Neural cell (in vitro differentiated cells): ENCODE measurements around the gene TMEM255B. TPM values are rescaled to one million over a fixed set of nuclear protein-coding genes. Genes with fewer than 3 reads are reported as not detected.

Experiments
- H2AFZ ChIP-seq: fragments of 200-600, 300-800 bp; sonication (generic), shearing (Covaris generic); 2 replicates; pipeline ENCODE4 v1.6.0; 2014; ENCODE audit warnings: low read depth, mild to moderate bottlenecking, antibody characterized with exemption, low read length, moderate library complexity
- H3F3A ChIP-seq: fragments of 200-600 bp; shearing (Covaris generic); 2 replicates; pipeline ENCODE4 v1.6.1; 2016; ENCODE audit warnings: mild to moderate bottlenecking, moderate library complexity, mixed read lengths, antibody characterized with exemption, low read length; ENCODE audit not compliant: insufficient read depth, poor library complexity, severe bottlenecking
- H3K27ac ChIP-seq: fragments of 200-600, 300-800 bp; sonication (generic), shearing (Covaris generic); 2 replicates; pipeline ENCODE4 v1.5.1; 2014; ENCODE audit warnings: mild to moderate bottlenecking, low read length, moderate library complexity
- H3K27me3 ChIP-seq: fragments of 300-800, 200-600 bp; sonication (generic), shearing (Covaris generic); 2 replicates; pipeline ENCODE4 v1.6.0; 2014; ENCODE audit warnings: mild to moderate bottlenecking, low read depth, low read length, moderate library complexity; ENCODE audit not compliant: insufficient read depth
- H3K36me3 ChIP-seq: fragments of 300-800, 200-600 bp; sonication (generic), shearing (Covaris generic); 2 replicates; pipeline ENCODE4 v1.5.1; 2014; ENCODE audit warnings: mild to moderate bottlenecking, antibody characterized with exemption, low read length, moderate library complexity; ENCODE audit not compliant: insufficient read depth
- H3K4me2 ChIP-seq: fragments of 300-800, 200-600 bp; sonication (generic), shearing (Covaris generic); 2 replicates; pipeline ENCODE4 v1.6.0; 2014; ENCODE audit warnings: mild to moderate bottlenecking, low read length
- H3K4me3 ChIP-seq: fragments of 300-800, 200-600 bp; sonication (generic), shearing (Covaris generic); 2 replicates; pipeline ENCODE4 v1.5.1; 2014; ENCODE audit warnings: mild to moderate bottlenecking, low read length, moderate library complexity
- H3K79me2 ChIP-seq: fragments of 200-600 bp; shearing (Covaris generic); replicated peaks from 2 replicates; pipeline ENCODE4 v1.6.0; 2014; ENCODE audit warnings: mild to moderate bottlenecking, low read length, moderate library complexity; ENCODE audit not compliant: insufficient read depth
- H3K9ac ChIP-seq: fragments of 300-800, 200-600 bp; sonication (generic), shearing (Covaris generic); 2 replicates; pipeline ENCODE4 v1.6.1; 2016; ENCODE audit warnings: mild to moderate bottlenecking, low read length, mixed read lengths
- H3K9me2 ChIP-seq: fragments of 200-600 bp; shearing (Covaris generic); 2 replicates; pipeline ENCODE4 v1.6.1; 2016; ENCODE audit warnings: mild to moderate bottlenecking, low read length, mixed read lengths; ENCODE audit not compliant: insufficient read depth
- H3K9me3 ChIP-seq: fragments of 200-600, 300-800 bp; sonication (generic), shearing (Covaris generic); 2 replicates; pipeline ENCODE4 v1.6.1; 2016; ENCODE audit warnings: mild to moderate bottlenecking, mixed run types, low read length, moderate library complexity, mixed read lengths
- H4K20me1 ChIP-seq: fragments of 200-600 bp; shearing (Covaris generic); 2 replicates; pipeline ENCODE4 v1.6.1; 2016; ENCODE audit warnings: mild to moderate bottlenecking, mixed run types; ENCODE audit not compliant: insufficient read depth
- CTCF ChIP-seq: fragments of 450-650 bp; IDR thresholded peaks from 2 replicates; pipeline ENCODE4 v1.5.1; 2014; ENCODE audit warnings: antibody characterized with exemption, mild to moderate bottlenecking, moderate library complexity; ENCODE audit not compliant: poor library complexity, severe bottlenecking
- EP300 ChIP-seq: fragments of 450-650 bp; conservative IDR thresholded peaks from 2 replicates; pipeline ENCODE4 v1.6.1; 2014; ENCODE audit warnings: antibody characterized with exemption, mild to moderate bottlenecking, moderate library complexity; ENCODE audit not compliant: poor library complexity, severe bottlenecking
- EZH2 ChIP-seq: fragments of 200-600, 300-800 bp; shearing (Covaris generic), sonication (generic); IDR thresholded peaks from 2 replicates; pipeline ENCODE4 v1.6.1; 2014; ENCODE audit warnings: antibody characterized with exemption, low read length, borderline replicate concordance, mild to moderate bottlenecking; ENCODE audit not compliant: insufficient read depth, poor library complexity, severe bottlenecking
- MXI1 ChIP-seq: fragments of 450-650 bp; conservative IDR thresholded peaks from 2 replicates; pipeline ENCODE4 v1.6.1; 2014; ENCODE audit warnings: antibody characterized with exemption, mild to moderate bottlenecking; ENCODE audit not compliant: poor library complexity, severe bottlenecking
- POLR2AphosphoS5 ChIP-seq: IDR thresholded peaks from 2 replicates; pipeline ENCODE4 v1.6.1; 2012
- RAD21 ChIP-seq: fragments of 450-650 bp; conservative IDR thresholded peaks from 2 replicates; pipeline ENCODE4 v1.6.1; 2014; ENCODE audit warnings: antibody characterized with exemption, mild to moderate bottlenecking, moderate library complexity
- REST ChIP-seq: IDR thresholded peaks from 2 replicates; pipeline ENCODE4 v1.6.1; 2012; ENCODE audit warnings: borderline replicate concordance
- SMC3 ChIP-seq: fragments of 450-650 bp; conservative IDR thresholded peaks from 2 replicates; pipeline ENCODE4 v1.6.1; 2014; ENCODE audit warnings: antibody characterized with exemption, mild to moderate bottlenecking, moderate library complexity; ENCODE audit not compliant: poor library complexity
- TAF1 ChIP-seq: IDR thresholded peaks from 2 replicates; pipeline ENCODE4 v1.6.1; 2012; ENCODE audit warnings: low read depth
- polyA plus RNA-seq: library from polyadenylated mRNA; depleted of rRNA; stranded (reverse); fragments of >200 nt; gene quantifications from 2 replicates; pipeline ENCODE4 v1.2.3, GENCODE V29; 2014

TMEM255B gene
- polyA plus RNA-seq, 1 donor from 2014 or later, result not detected

- Histone ChIP-seq H3K79me2 (no peaks in the 10 kb centered on the region), H3K27ac (no peak overlapping the region), H3F3A (no peaks in the 10 kb centered on the region), H3K4me3 (no peak overlapping the region), H3K4me2 (no peak overlapping the region), H3K9me3 (no peaks in the 10 kb centered on the region), H2AFZ (no peak overlapping the region), H3K9me2 (no peaks in the 10 kb centered on the region), H4K20me1 (no peaks in the 10 kb centered on the region), H3K36me3 (no peaks in the 10 kb centered on the region), H3K9ac (no peak overlapping the region), H3K27me3 (no peaks in the 10 kb centered on the region)
- TF ChIP-seq TAF1 (no peak), SMC3 (no peak), REST (no peak), EP300 (no peak)
Observed at GRCh38 chr13:113749967-113750366, 9.1 kb upstream of the TMEM255B start.

- no peak overlapping the region for H3K4me3 ChIP-seq
- TF ChIP-seq RAD21 (no peak), MXI1 (no peak), EZH2 (no peak), EP300 (no peak), POLR2AphosphoS5 (no peak), SMC3 (no peak), REST (no peak), CTCF (no peak), TAF1 (no peak)
- H3K36me3 ChIP-seq, result no peaks in the 10 kb centered on the region
- H2AFZ ChIP-seq, result no peak overlapping the region
- H3K27me3 ChIP-seq, result no peaks in the 10 kb centered on the region
- H4K20me1 ChIP-seq, result no peaks in the 10 kb centered on the region
- no peak overlapping the region for H3K27ac ChIP-seq
- H3F3A ChIP-seq, result no peaks in the 10 kb centered on the region
- no peaks in the 10 kb centered on the region for H3K9me3 ChIP-seq
- no peak overlapping the region for H3K9ac ChIP-seq
- no peak overlapping the region for H3K4me2 ChIP-seq
- H3K79me2 ChIP-seq, result no peaks in the 10 kb centered on the region
- H3K9me2 ChIP-seq, result no peaks in the 10 kb centered on the region
Observed at GRCh38 chr13:113750554-113751399, 8.2 kb upstream of the TMEM255B start.
